Spleen (tissue), 7 donors: Measurements from ENCODE around the gene FAT2.

Experiments used
- POLR2A ChIP-seq, 3 donors: fragments of 450-650 bp; IDR thresholded peaks; one replicate each; pipeline ENCODE4 v1.5.1; 2017; ENCODE audit warnings: antibody characterized with exemption in 3 of 3, mild to moderate bottlenecking in 1 of 3
- TF ChIP-seq, protein P1 (sequence below), 11 experiments: fragments of 200-600 bp in 7 of 11; fragments of 450-650 bp in 4 of 11; sonication (generic) in 4 of 11; IDR thresholded peaks in 8 of 11; conservative IDR thresholded peaks in 3 of 11; 1 replicate in 7 of 11; 2 replicates in 4 of 11; pipeline versions ENCODE4 v1.4.0 to v1.8.0; 2016 to 2021; ENCODE audit warnings: antibody characterized with exemption in 11 of 11, inconsistent platforms in 4 of 11, mild to moderate bottlenecking in 1 of 11
- donor health status: DM: no; HTN: no; CAD: no; lungs with moderate emphysema.
- donor health status: DM: no; HTN: no; CAD: no.
- donor health status: DM: no; HTN: no; CAD: no.

- TF ChIP-seq POLR2A (IDR thresholded peaks at IDR 0.05): no peak
- TF ChIP-seq, protein P1, sequence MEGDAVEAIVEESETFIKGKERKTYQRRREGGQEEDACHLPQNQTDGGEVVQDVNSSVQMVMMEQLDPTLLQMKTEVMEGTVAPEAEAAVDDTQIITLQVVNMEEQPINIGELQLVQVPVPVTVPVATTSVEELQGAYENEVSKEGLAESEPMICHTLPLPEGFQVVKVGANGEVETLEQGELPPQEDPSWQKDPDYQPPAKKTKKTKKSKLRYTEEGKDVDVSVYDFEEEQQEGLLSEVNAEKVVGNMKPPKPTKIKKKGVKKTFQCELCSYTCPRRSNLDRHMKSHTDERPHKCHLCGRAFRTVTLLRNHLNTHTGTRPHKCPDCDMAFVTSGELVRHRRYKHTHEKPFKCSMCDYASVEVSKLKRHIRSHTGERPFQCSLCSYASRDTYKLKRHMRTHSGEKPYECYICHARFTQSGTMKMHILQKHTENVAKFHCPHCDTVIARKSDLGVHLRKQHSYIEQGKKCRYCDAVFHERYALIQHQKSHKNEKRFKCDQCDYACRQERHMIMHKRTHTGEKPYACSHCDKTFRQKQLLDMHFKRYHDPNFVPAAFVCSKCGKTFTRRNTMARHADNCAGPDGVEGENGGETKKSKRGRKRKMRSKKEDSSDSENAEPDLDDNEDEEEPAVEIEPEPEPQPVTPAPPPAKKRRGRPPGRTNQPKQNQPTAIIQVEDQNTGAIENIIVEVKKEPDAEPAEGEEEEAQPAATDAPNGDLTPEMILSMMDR (IDR thresholded peaks at IDR 0.05 in 8 of 11, conservative IDR thresholded peaks at IDR 0.05 in 3 of 11): no peak
These were observed 1.8 kb upstream of the FAT2 start for GRCh38 chr5:151592855-151593408.
